H9 (cell line): ENCODE results near the gene NTSR1. TPM values are rescaled to one million over a fixed set of nuclear protein-coding genes. Genes with fewer than 3 reads are reported as not detected.

Source experiments
- DNase-seq: peaks from one replicate; pipeline ENCODE4 v3.0.0-alpha.2; 2017
- H2AFZ ChIP-seq: one replicate; pipeline ENCODE4 v1.6.1; 2013; ENCODE audit warnings: mild to moderate bottlenecking, low read length, control low read depth, moderate library complexity
- H2AK5ac ChIP-seq: 2 replicates; pipeline ENCODE4 v1.6.1; 2013; ENCODE audit warnings: low read length, control low read depth, mixed read lengths; ENCODE audit not compliant: insufficient read length
- H2BK120ac ChIP-seq: one replicate; pipeline ENCODE4 v1.6.1; 2013; ENCODE audit warnings: low read depth, mild to moderate bottlenecking, low read length, control low read depth, inconsistent platforms; ENCODE audit not compliant: poor library complexity, severe bottlenecking
- H2BK12ac ChIP-seq: 2 replicates; pipeline ENCODE4 v1.6.1; 2013; ENCODE audit warnings: low read length, control low read depth, mixed read lengths, low read depth; ENCODE audit not compliant: insufficient read length
- H2BK15ac ChIP-seq: 2 replicates; pipeline ENCODE4 v1.6.1; 2013; ENCODE audit warnings: low read depth, low read length, control low read depth
- H2BK20ac ChIP-seq: one replicate; pipeline ENCODE4 v1.6.1; 2013; ENCODE audit warnings: low read depth, mild to moderate bottlenecking, low read length, control low read depth, inconsistent platforms; ENCODE audit not compliant: poor library complexity, severe bottlenecking
- H2BK5ac ChIP-seq: 2 replicates; pipeline ENCODE4 v1.6.1; 2013; ENCODE audit warnings: low read length, control low read depth, mixed read lengths; ENCODE audit not compliant: insufficient read length
- H3K14ac ChIP-seq: 2 replicates; pipeline ENCODE4 v1.6.1; 2013; ENCODE audit warnings: low read length, control low read depth; ENCODE audit not compliant: insufficient read depth
- H3K18ac ChIP-seq: 2 replicates; pipeline ENCODE4 v1.6.1; 2013; ENCODE audit warnings: low read depth, mild to moderate bottlenecking, mixed read lengths, low read length, control low read depth; ENCODE audit not compliant: insufficient read length
- H3K23ac ChIP-seq: 2 replicates; pipeline ENCODE4 v1.6.1; 2013; ENCODE audit warnings: low read length, control low read depth, mixed read lengths, low read depth; ENCODE audit not compliant: insufficient read length
- H3K23me2 ChIP-seq: 2 replicates; pipeline ENCODE4 v1.6.1; 2013; ENCODE audit warnings: low read depth, mild to moderate bottlenecking, mixed read lengths, low read length, control low read depth; ENCODE audit not compliant: insufficient read length, poor library complexity, severe bottlenecking
- H3K27ac ChIP-seq: 2 replicates; pipeline ENCODE4 v1.5.1; 2013; ENCODE audit warnings: low read length, control low read depth, mixed read lengths, low read depth; ENCODE audit not compliant: insufficient read length
- H3K27me3 ChIP-seq: 2 replicates; pipeline ENCODE4 v1.6.1; 2013; ENCODE audit warnings: low read length, control low read depth, inconsistent platforms; ENCODE audit not compliant: insufficient read depth
- H3K4ac ChIP-seq: 2 replicates; pipeline ENCODE4 v1.6.1; 2013; ENCODE audit warnings: low read depth, mild to moderate bottlenecking, control low read depth, inconsistent platforms, low read length, moderate library complexity
- H3K4me1 ChIP-seq: 2 replicates; pipeline ENCODE4 v1.6.1; 2013; ENCODE audit warnings: low read length, control low read depth, inconsistent platforms; ENCODE audit not compliant: insufficient read depth
- H3K4me2 ChIP-seq: 2 replicates; pipeline ENCODE4 v1.6.1; 2013; ENCODE audit warnings: low read length, control low read depth, mixed read lengths; ENCODE audit not compliant: insufficient read length, insufficient read depth
- H3K56ac ChIP-seq: 2 replicates; pipeline ENCODE4 v1.6.1; 2013; ENCODE audit warnings: low read depth, mild to moderate bottlenecking, mixed read lengths, low read length, control low read depth; ENCODE audit not compliant: insufficient read length
- H3K79me1 ChIP-seq: 2 replicates; pipeline ENCODE4 v1.6.1; 2013; ENCODE audit warnings: low read depth, mild to moderate bottlenecking, moderate library complexity, low read length, control low read depth, inconsistent platforms; ENCODE audit not compliant: insufficient read depth, poor library complexity, severe bottlenecking
- H3K79me2 ChIP-seq: 2 replicates; pipeline ENCODE4 v1.6.1; 2013; ENCODE audit warnings: low read length, control low read depth, inconsistent platforms; ENCODE audit not compliant: insufficient read depth
- H3K9ac ChIP-seq: 2 replicates; pipeline ENCODE4 v1.6.1; 2013; ENCODE audit warnings: low read length, control low read depth, mixed read lengths; ENCODE audit not compliant: insufficient read length; ENCODE audit errors: extremely low read depth
- H3K9me3 ChIP-seq: one replicate; pipeline ENCODE4 v1.6.1; 2013; ENCODE audit warnings: low read depth, low read length, inconsistent platforms; ENCODE audit not compliant: control insufficient read depth
- H3T11ph ChIP-seq: one replicate; pipeline ENCODE4 v1.6.1; 2013; ENCODE audit warnings: mild to moderate bottlenecking, low read length, control low read depth, inconsistent platforms
- H4K20me1 ChIP-seq: one replicate; pipeline ENCODE4 v1.6.1; 2013; ENCODE audit not compliant: control insufficient read depth, insufficient read length, insufficient read depth
- H4K5ac ChIP-seq: 2 replicates; pipeline ENCODE4 v1.6.1; 2013; ENCODE audit warnings: low read depth, mild to moderate bottlenecking, mixed read lengths, low read length, control low read depth; ENCODE audit not compliant: insufficient read length
- H4K8ac ChIP-seq: replicated peaks from 2 replicates; pipeline ENCODE4 v1.6.1; 2013; ENCODE audit warnings: low read length, control low read depth, mixed read lengths, low read depth; ENCODE audit not compliant: insufficient read length
- H4K91ac ChIP-seq: 2 replicates; pipeline ENCODE4 v1.6.1; 2013; ENCODE audit warnings: low read depth, mild to moderate bottlenecking, moderate library complexity, mixed read lengths, low read length, control low read depth; ENCODE audit not compliant: insufficient read length
- H3K27ac Mint-ChIP-seq, 3 experiments: 2 replicates in 2 of 3; 3 replicates in 1 of 3; pipeline ENCODE4 v1.8.0; 2020 to 2021; ENCODE audit warnings: mixed read lengths in 3 of 3, mild to moderate bottlenecking in 1 of 3, moderate library complexity in 1 of 3
- H3K27me3 Mint-ChIP-seq: 2 replicates; pipeline ENCODE4 v1.8.0; 2021; ENCODE audit warnings: low read depth, mild to moderate bottlenecking, moderate library complexity, mixed read lengths
- H3K36me3 Mint-ChIP-seq, 3 experiments: 2 replicates in 2 of 3; 3 replicates in 1 of 3; pipeline ENCODE4 v1.8.0; 2020 to 2021; ENCODE audit warnings: low read depth in 3 of 3, mixed read lengths in 3 of 3; ENCODE audit not compliant: insufficient read depth in 1 of 3
- H3K4me1 Mint-ChIP-seq, 2 experiments: 2 replicates each; pipeline ENCODE4 v1.8.0; 2020; ENCODE audit warnings: mixed read lengths in 2 of 2
- H3K4me3 Mint-ChIP-seq, 2 experiments: 2 replicates in 1 of 2; 3 replicates in 1 of 2; pipeline ENCODE4 v1.8.0; 2020 to 2021; ENCODE audit warnings: mild to moderate bottlenecking in 2 of 2, mixed read lengths in 2 of 2, moderate library complexity in 1 of 2
- H3K9me3 Mint-ChIP-seq, 2 experiments: 2 replicates in 1 of 2; 3 replicates in 1 of 2; pipeline ENCODE4 v1.8.0; 2020; ENCODE audit warnings: mild to moderate bottlenecking in 2 of 2, mixed read lengths in 2 of 2, moderate library complexity in 1 of 2
- CTCF ChIP-seq: fragments of 200-600 bp; sonication (generic); conservative IDR thresholded peaks from 3 replicates; pipeline ENCODE4 v1.8.0; 2021; ENCODE audit warnings: antibody characterized with exemption, mild to moderate bottlenecking
- WGBS: extraction: QIAGEN DNeasy Blood & Tissue Kit; methylation state at CpG from one replicate; pipeline ENCODE4 v1.1.7; 2013; ENCODE audit warnings: missing lambda C conversion rate, low lambda C conversion rate, mixed read lengths; ENCODE audit not compliant: insufficient read length; ENCODE audit errors: extremely low coverage; 5-methylcytosine and 5-hydroxymethylcytosine counted together
- total RNA-seq: library from RNA; stranded (reverse); gene quantifications from 2 replicates; pipeline ENCODE4 v1.2.1, GENCODE V29; 2021

Gene NTSR1
- total RNA-seq, 1 experiment from 2014 or later, result 0.11 TPM

- Histone ChIP-seq H3K56ac (no peak overlapping the region), H3K27me3 (no peaks in the 10 kb centered on the region), H3K79me2 (no peaks in the 10 kb centered on the region), H2BK120ac (no peak overlapping the region), H2AFZ (no peak overlapping the region), H4K20me1 (no peaks in the 10 kb centered on the region), H3K9me3 (no peaks in the 10 kb centered on the region), H2BK12ac (no peak overlapping the region), H3K4ac (no peak overlapping the region), H3K23ac (no peak overlapping the region), H3K4me2 (no peak overlapping the region), H3K14ac (no peak overlapping the region), H2BK15ac (no peak overlapping the region), H3K18ac (no peak overlapping the region), H3T11ph (no peak overlapping the region), H2BK5ac (no peak overlapping the region), H3K9ac (no peak overlapping the region), H3K23me2 (peaks cover under 1% of the 10 kb centered on the region), H2BK20ac (no peak overlapping the region), H3K4me1 (no peaks in the 10 kb centered on the region), H2AK5ac (no peak overlapping the region), H4K5ac (no peak overlapping the region), H3K27ac (no peak overlapping the region), H4K91ac (no peak overlapping the region), H3K79me1 (no peaks in the 10 kb centered on the region), H4K8ac (no peak overlapping the region)
- no peak for TF ChIP-seq CTCF
- Mint-ChIP-seq H3K27me3 (peaks cover 19% of the 10 kb centered on the region), H3K36me3 (peaks cover 15 to 38% (median 34%) of the 10 kb centered on the region in 3 experiments), H3K9me3 (no peaks in the 10 kb centered on the region), H3K27ac (peak overlapping the region in 1 of 3 experiments; percentile 70; a peak in 1 of 7 replicates), H3K4me1 (peaks cover 12 to 17% of the 10 kb centered on the region in 2 experiments), H3K4me3 (no peak overlapping the region)
- WGBS, result no CpG with 5 or more reads among the region's 22 CpGs
- DNase-seq, result no peak
Measured at GRCh38 chr20:62802026-62802712, 93.5 kb downstream of the NTSR1 start.
